ENCODE measurements around the gene PNMT.

The PNMT gene

GRCh38 chr17:39700148-39700987 is 32.1 kb downstream of the PNMT start:
- DNase-seq (ENCODE audit: low read depth, low spot score): no peak
- H3K4me1 ChIP-seq (ENCODE audit: insufficient read depth, insufficient read length): peaks cover 35% of the 10 kb centered on the region
- H3K9me3 ChIP-seq (ENCODE audit: insufficient read depth, low read length): no peaks in the 10 kb centered on the region
- H3K4me3 ChIP-seq (ENCODE audit: insufficient read length, low read depth): peak overlapping the region; percentile 69
- H3K9ac ChIP-seq (ENCODE audit: insufficient read length, low read depth): peak overlapping the region; percentile 90
- H3K36me3 ChIP-seq (ENCODE audit: insufficient read depth, insufficient read length, low read length): peaks cover 13% of the 10 kb centered on the region
- TF ChIP-seq ZNF274 (IDR thresholded peaks at IDR 0.05; ENCODE audit: low read depth, low read length) (no peak), YY1 (IDR thresholded peaks at IDR 0.05; ENCODE audit: insufficient read depth, insufficient read length) (no peak), SUZ12 (IDR thresholded peaks at IDR 0.05; ENCODE audit: extremely low read depth, insufficient read depth, insufficient read length) (no peak)
- no peaks in the 10 kb centered on the region for H3K27me3 ChIP-seq (ENCODE audit: insufficient read depth, insufficient read length)

DNA sequence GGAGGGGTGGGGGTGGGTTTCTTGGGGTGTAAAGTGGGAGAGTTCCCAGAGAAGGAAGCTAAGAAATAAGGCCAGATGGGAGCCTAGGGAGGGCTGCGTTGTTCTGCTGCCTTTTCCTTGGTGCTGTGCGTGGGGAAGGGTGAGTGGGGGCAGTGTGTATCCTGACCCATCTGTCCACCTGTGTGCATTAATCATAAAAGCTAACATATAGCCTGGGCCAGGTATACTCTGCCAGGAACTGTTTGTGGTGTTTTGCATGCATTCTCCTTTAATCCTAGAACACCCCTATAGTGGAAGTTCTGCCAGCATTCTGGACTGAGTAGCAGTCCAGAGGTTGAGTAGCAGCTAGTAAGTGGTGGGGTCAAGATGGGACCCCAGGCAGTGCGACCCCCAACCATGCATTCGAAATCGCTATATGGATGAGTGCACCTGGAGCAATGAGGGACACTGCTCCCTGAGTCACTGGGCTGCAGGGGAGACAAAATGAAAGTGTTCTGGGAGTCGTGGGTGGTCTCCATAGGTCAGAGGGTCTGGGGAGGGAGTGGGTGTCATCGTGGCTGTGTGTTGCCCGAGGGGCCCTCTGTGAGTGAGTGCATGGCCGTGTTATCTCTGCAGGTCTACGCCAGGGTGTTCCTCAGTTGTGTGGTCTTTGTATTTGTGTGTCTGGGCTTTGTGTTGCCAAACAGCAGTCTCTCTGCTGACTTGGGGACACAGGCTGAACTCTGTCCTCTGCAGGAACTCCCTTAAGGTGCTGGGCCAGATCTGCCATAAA is 32.9 kb downstream of the PNMT start:
- TF ChIP-seq SUZ12 (IDR thresholded peaks at IDR 0.05; ENCODE audit: extremely low read depth, insufficient read depth, insufficient read length) (no peak), ZNF274 (IDR thresholded peaks at IDR 0.05; ENCODE audit: low read depth, low read length) (no peak), YY1 (IDR thresholded peaks at IDR 0.05; ENCODE audit: insufficient read depth, insufficient read length) (no peak)
- Histone ChIP-seq H3K9ac (ENCODE audit: insufficient read length, low read depth) (peak overlapping the region; percentile 90), H3K4me1 (ENCODE audit: insufficient read depth, insufficient read length) (peaks cover 35% of the 10 kb centered on the region), H3K4me3 (ENCODE audit: insufficient read length, low read depth) (peak overlapping the region; percentile 69), H3K36me3 (ENCODE audit: insufficient read depth, insufficient read length, low read length) (peaks cover 19% of the 10 kb centered on the region), H3K27me3 (ENCODE audit: insufficient read depth, insufficient read length) (no peaks in the 10 kb centered on the region), H3K9me3 (ENCODE audit: insufficient read depth, low read length) (no peaks in the 10 kb centered on the region)
- no peak for DNase-seq (ENCODE audit: low read depth, low spot score)

DNA sequence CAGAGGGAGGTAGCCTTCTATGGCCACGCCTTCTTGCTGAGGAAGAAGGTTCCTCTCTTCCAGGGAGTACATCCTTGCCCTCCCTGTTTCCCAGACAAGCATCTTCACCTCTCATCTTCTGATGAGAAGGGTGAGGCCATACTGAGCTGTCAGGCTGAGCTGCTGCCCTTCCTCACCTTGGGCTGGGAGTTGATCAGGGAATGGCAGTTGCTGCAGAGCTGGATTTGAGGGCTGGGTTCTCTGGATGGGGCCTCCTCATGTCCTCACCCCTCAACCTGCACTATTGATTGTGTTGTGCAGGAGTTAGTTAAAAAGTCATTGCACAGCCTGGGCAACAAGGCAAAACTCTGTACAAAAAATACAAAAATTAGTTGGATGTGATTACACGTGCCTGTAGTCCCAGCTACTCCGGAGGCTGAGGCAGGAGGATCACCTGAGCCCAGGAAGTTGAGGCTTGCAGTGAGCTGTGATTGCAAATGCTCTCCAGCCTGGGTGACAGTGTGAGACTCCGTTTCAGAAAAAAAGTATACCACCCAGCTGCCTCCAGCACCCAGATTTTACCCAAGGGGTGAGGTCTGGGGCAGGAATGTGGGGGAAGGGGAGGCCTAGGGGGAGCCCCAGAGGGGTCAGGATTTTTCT is 33.6 kb downstream of the PNMT start:
- peaks cover 30% of the 10 kb centered on the region for H3K4me1 ChIP-seq (ENCODE audit: insufficient read depth, insufficient read length)

DNA sequence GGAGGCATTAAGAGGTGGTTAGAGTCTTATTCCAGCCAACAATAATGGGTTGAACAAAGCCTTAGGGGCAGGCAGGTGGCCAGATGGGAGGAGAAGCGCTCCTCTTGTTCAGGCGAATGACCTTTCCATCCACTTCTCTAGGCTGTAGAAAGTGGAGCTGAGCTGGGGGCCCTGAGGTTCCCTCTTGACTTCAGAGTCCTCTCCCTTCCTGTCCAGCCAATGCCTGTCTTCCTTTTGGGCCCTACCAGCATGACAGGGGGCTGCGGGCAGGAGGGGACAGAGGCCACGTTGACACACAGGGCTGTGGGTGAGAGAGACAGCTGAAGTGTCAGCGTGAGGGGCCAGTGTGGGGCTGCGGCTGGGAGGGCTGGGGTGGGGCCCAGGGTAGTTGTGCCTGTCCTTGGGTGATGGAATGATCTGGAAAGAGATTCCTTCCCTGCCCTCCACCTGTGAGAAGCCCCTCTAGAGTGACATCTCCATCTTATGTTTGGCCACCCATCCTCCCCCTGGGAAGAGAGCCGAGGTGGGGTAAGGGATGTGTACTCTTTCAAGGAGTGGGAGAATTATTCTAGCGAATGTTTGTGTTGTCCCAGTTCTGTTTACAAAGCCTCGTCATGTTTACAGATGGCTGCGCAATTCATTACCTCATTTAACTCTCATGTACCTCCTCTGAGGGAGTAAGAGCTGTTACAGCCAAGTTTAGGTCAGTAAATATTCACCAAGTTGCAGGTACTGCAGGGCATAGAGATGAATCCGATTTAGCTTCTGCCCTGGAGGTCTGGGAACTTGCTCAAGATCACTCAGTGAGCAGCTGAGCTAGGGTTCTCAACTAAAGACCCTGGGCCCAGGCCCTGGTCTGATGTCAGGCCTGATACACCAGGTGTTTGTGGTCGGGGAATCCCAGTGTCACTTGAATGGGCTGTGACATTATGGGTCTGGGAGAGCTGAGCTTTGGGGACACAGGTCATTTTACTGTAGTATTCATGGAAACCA is 34.9 kb downstream of the PNMT start:
- peaks cover 30% of the 10 kb centered on the region for H3K4me1 ChIP-seq (ENCODE audit: insufficient read depth, insufficient read length)
- no peak overlapping the region for H3K4me3 ChIP-seq (ENCODE audit: insufficient read length, low read depth)
- no peak overlapping the region for H3K9ac ChIP-seq (ENCODE audit: insufficient read length, low read depth)
- no peak for DNase-seq (ENCODE audit: low read depth, low spot score)
- H3K9me3 ChIP-seq (ENCODE audit: insufficient read depth, low read length): no peaks in the 10 kb centered on the region
- H3K36me3 ChIP-seq (ENCODE audit: insufficient read depth, insufficient read length, low read length): peaks cover 37% of the 10 kb centered on the region
- H3K27me3 ChIP-seq (ENCODE audit: insufficient read depth, insufficient read length): no peaks in the 10 kb centered on the region
- TF ChIP-seq YY1 (IDR thresholded peaks at IDR 0.05; ENCODE audit: insufficient read depth, insufficient read length) (no peak), ZNF274 (IDR thresholded peaks at IDR 0.05; ENCODE audit: low read depth, low read length) (no peak), SUZ12 (IDR thresholded peaks at IDR 0.05; ENCODE audit: extremely low read depth, insufficient read depth, insufficient read length) (no peak)

More for the DNA sequence above, 33.6 kb downstream of the PNMT start:
- no peaks in the 10 kb centered on the region for H3K27me3 ChIP-seq (ENCODE audit: insufficient read depth, insufficient read length)
- H3K4me3 ChIP-seq (ENCODE audit: insufficient read length, low read depth): no peak overlapping the region
- no peak for DNase-seq (ENCODE audit: low read depth, low spot score)
- no peaks in the 10 kb centered on the region for H3K9me3 ChIP-seq (ENCODE audit: insufficient read depth, low read length)
- peaks cover 25% of the 10 kb centered on the region for H3K36me3 ChIP-seq (ENCODE audit: insufficient read depth, insufficient read length, low read length)
- TF ChIP-seq YY1 (IDR thresholded peaks at IDR 0.05; ENCODE audit: insufficient read depth, insufficient read length) (no peak), SUZ12 (IDR thresholded peaks at IDR 0.05; ENCODE audit: extremely low read depth, insufficient read depth, insufficient read length) (no peak), ZNF274 (IDR thresholded peaks at IDR 0.05; ENCODE audit: low read depth, low read length) (no peak)
- H3K9ac ChIP-seq (ENCODE audit: insufficient read length, low read depth): peak overlapping the region; percentile 90

DNA sequence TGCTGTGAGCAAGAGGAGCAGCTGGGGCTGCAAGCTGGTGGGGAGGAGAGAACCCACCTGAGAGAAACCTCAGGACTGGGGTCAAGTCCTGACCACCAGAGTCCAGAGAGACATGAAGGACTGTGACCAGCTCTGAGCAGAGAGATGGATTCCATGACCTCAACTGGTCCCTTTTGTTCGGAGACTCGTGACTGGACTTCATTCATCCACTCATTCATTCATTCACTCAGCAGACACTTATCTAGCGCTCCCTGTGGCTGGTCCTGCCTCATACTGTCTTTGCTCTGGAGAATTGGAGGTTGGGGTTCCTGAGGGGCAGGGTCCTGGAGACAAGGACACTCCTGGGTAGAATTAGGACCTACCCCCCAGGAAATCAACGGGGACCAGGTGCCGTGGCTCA is 35.7 kb downstream of the PNMT start:
- no peaks in the 10 kb centered on the region for H3K27me3 ChIP-seq (ENCODE audit: insufficient read depth, insufficient read length)
- no peak overlapping the region for H3K9ac ChIP-seq (ENCODE audit: insufficient read length, low read depth)

DNA sequence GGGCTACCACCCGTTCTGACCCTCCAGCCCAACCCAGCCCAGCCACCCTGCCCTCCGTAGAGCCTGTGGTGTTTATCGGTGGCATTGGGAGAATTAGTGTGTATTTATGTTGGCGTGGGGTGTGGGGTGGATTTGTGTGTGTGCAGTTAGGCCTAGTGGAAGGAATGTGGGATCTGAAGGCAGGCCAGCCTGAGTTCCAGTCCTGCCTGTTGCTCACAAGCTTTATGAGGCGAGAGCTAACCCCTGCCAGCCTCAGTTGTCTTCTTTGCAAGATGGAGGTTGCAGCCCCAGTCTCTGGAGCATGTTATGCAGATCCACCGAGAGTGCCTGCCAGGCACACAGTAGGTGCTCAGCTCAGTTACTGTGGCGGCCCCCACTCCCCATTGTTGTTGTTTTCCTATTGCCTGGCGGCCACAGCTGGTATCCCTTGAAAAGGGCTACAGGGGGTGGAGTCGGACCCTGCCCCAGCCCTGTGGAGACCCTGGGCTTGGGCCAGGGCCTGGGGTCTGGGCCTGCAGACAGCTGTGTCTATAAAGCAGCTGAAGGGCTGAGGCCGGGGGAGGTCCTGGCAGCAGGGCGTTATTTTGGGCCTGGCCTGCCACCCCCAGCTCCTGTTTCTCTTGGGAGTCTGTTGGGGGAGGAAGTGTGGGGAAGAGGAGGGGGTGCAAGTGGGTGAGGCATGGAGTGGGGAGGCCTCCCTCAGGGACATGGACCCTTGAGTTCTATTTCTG is 36.7 kb downstream of the PNMT start:
- DNase-seq (ENCODE audit: low read depth, low spot score): no peak
- Histone ChIP-seq H3K9me3 (ENCODE audit: insufficient read depth, low read length) (no peaks in the 10 kb centered on the region), H3K9ac (ENCODE audit: insufficient read length, low read depth) (peak overlapping the region; percentile 63), H3K27me3 (ENCODE audit: insufficient read depth, insufficient read length) (no peaks in the 10 kb centered on the region), H3K4me3 (ENCODE audit: insufficient read length, low read depth) (no peak overlapping the region), H3K4me1 (ENCODE audit: insufficient read depth, insufficient read length) (peaks cover 32% of the 10 kb centered on the region), H3K36me3 (ENCODE audit: insufficient read depth, insufficient read length, low read length) (peaks cover 55% of the 10 kb centered on the region)
- TF ChIP-seq SUZ12 (IDR thresholded peaks at IDR 0.05; ENCODE audit: extremely low read depth, insufficient read depth, insufficient read length): no peak
- TF ChIP-seq YY1 (IDR thresholded peaks at IDR 0.05; ENCODE audit: insufficient read depth, insufficient read length): no peak
- TF ChIP-seq ZNF274 (IDR thresholded peaks at IDR 0.05; ENCODE audit: low read depth, low read length): no peak

More for the DNA sequence above, 35.7 kb downstream of the PNMT start:
- Histone ChIP-seq H3K4me1 (ENCODE audit: insufficient read depth, insufficient read length) (peaks cover 32% of the 10 kb centered on the region), H3K9me3 (ENCODE audit: insufficient read depth, low read length) (no peaks in the 10 kb centered on the region), H3K4me3 (ENCODE audit: insufficient read length, low read depth) (no peak overlapping the region), H3K36me3 (ENCODE audit: insufficient read depth, insufficient read length, low read length) (peaks cover 44% of the 10 kb centered on the region)
- DNase-seq (ENCODE audit: low read depth, low spot score): no peak
- TF ChIP-seq YY1 (IDR thresholded peaks at IDR 0.05; ENCODE audit: insufficient read depth, insufficient read length): no peak
- no peak for TF ChIP-seq ZNF274 (IDR thresholded peaks at IDR 0.05; ENCODE audit: low read depth, low read length)
- TF ChIP-seq SUZ12 (IDR thresholded peaks at IDR 0.05; ENCODE audit: extremely low read depth, insufficient read depth, insufficient read length): no peak

Measured in NT2/D1 (cell line).